ENCODE measurements around the gene SIRPA.

Gene SIRPA

GRCh38 chr20:1894951-1895673 is at the start of gene SIRPA:
Gene SIRPA (plus strand): TSS chr20:1895407. CDS start chr20:1895448, 41 bp downstream.
- DNase-seq, result peak; percentile 71

- no peak for DNase-seq
Observed at GRCh38 chr20:1845701-1846100, 49.5 kb upstream of the SIRPA start.

GRCh38 chr20:1846341-1846740 is 48.9 kb upstream of the SIRPA start:
- no peak for DNase-seq

- DNase-seq, result no peak
Observed at GRCh38 chr20:1846876-1847275, 48.3 kb upstream of the SIRPA start.

GRCh38 chr20:1847780-1848179 is 47.4 kb upstream of the SIRPA start:
- DNase-seq, result no peak

GRCh38 chr20:1848373-1848772 is 46.8 kb upstream of the SIRPA start:
- DNase-seq, result no peak

- no peak for DNase-seq
Observed at GRCh38 chr20:1851396-1851795, 43.8 kb upstream of the SIRPA start.

GRCh38 chr20:1853473-1853872 is 41.7 kb upstream of the SIRPA start:
- no peak for DNase-seq

GRCh38 chr20:1854246-1854645 is 41.0 kb upstream of the SIRPA start:
- DNase-seq, result no peak

GRCh38 chr20:1855109-1855508 is 40.1 kb upstream of the SIRPA start:
- DNase-seq, result peak; percentile 50

- DNase-seq, result no peak
Observed at GRCh38 chr20:1855690-1856089, 39.5 kb upstream of the SIRPA start.

GRCh38 chr20:1856424-1856823 is 38.8 kb upstream of the SIRPA start:
- DNase-seq, result no peak

- DNase-seq, result no peak
Observed at GRCh38 chr20:1857466-1857865, 37.7 kb upstream of the SIRPA start.

- no peak for DNase-seq
Observed at GRCh38 chr20:1858871-1859270, 36.3 kb upstream of the SIRPA start.

GRCh38 chr20:1860446-1860845 is 34.8 kb upstream of the SIRPA start:
- DNase-seq, result no peak

- DNase-seq, result no peak
Observed at GRCh38 chr20:1861347-1861976, 33.7 kb upstream of the SIRPA start.

- no peak for DNase-seq
Observed at GRCh38 chr20:1861996-1862662, 33.1 kb upstream of the SIRPA start.

GRCh38 chr20:1862663-1863053 is 32.5 kb upstream of the SIRPA start:
- DNase-seq, result no peak

- DNase-seq, result no peak
Observed at GRCh38 chr20:1863296-1863695, 31.9 kb upstream of the SIRPA start.

- no peak for DNase-seq
Observed at GRCh38 chr20:1866834-1867233, 28.4 kb upstream of the SIRPA start.

GRCh38 chr20:1867495-1868260 is 27.5 kb upstream of the SIRPA start:
- no peak for DNase-seq

- no peak for DNase-seq
Observed at GRCh38 chr20:1868856-1869255, 26.4 kb upstream of the SIRPA start.

GRCh38 chr20:1870323-1870722 is 24.9 kb upstream of the SIRPA start:
- DNase-seq, result no peak
